ENCODE data around the gene RUFY4.
A peak's percentile ranks its signal among the peaks of the same experiment; 100 is the strongest.
"Not testable (repeated sequence)": the region's sequence is repeated elsewhere in the genome, so short reads cannot be mapped to it uniquely, and the experiment has no call there.

RUFY4 gene

GRCh38 chr2:218068721-218069334, at the start of gene RUFY4:
TSS of gene RUFY4 (plus strand) at chr2:218069253. CDS start at chr2:218070606, 1,353 bp downstream.
- H3K27ac Mint-ChIP-seq; H3K4me1 Mint-ChIP-seq (ENCODE audit: low read depth); H3K27me3 Mint-ChIP-seq; H3K36me3 Mint-ChIP-seq (ENCODE audit: low read depth); H3K9me3 Mint-ChIP-seq: not testable (repeated sequence)
- peak within 1 kb of the TSS; percentile 69 for H3K4me3 Mint-ChIP-seq

GRCh38 chr2:218019411-218020060, 49.5 kb upstream of the RUFY4 start:
- Mint-ChIP-seq H3K4me3 (no peak overlapping the region), H3K27ac (no peak overlapping the region)

GRCh38 chr2:218020281-218020680, 48.8 kb upstream of the RUFY4 start:
- Mint-ChIP-seq H3K27ac (no peak overlapping the region), H3K36me3 (ENCODE audit: low read depth) (no peaks in the 10 kb centered on the region), H3K9me3 (no peaks in the 10 kb centered on the region), H3K4me3 (no peak overlapping the region), H3K4me1 (ENCODE audit: low read depth) (no peaks in the 10 kb centered on the region), H3K27me3 (no peaks in the 10 kb centered on the region)

More at GRCh38 chr2:218019411-218020060, 49.5 kb upstream of the RUFY4 start:
- Mint-ChIP-seq H3K4me1 (ENCODE audit: low read depth) (no peaks in the 10 kb centered on the region), H3K9me3 (no peaks in the 10 kb centered on the region), H3K36me3 (ENCODE audit: low read depth) (no peaks in the 10 kb centered on the region), H3K27me3 (no peaks in the 10 kb centered on the region)

GRCh38 chr2:218020966-218021535, 48.0 kb upstream of the RUFY4 start:
- no peaks in the 10 kb centered on the region for H3K27me3 Mint-ChIP-seq
- no peak overlapping the region for H3K4me3 Mint-ChIP-seq
- H3K4me1 Mint-ChIP-seq (ENCODE audit: low read depth), result no peaks in the 10 kb centered on the region
- H3K9me3 Mint-ChIP-seq, result no peaks in the 10 kb centered on the region
- no peaks in the 10 kb centered on the region for H3K36me3 Mint-ChIP-seq (ENCODE audit: low read depth)
- H3K27ac Mint-ChIP-seq, result no peak overlapping the region

- H3K4me3 Mint-ChIP-seq, result no peak overlapping the region
- no peaks in the 10 kb centered on the region for H3K9me3 Mint-ChIP-seq
- H3K4me1 Mint-ChIP-seq (ENCODE audit: low read depth), result no peaks in the 10 kb centered on the region
- H3K27ac Mint-ChIP-seq, result no peak overlapping the region
- no peaks in the 10 kb centered on the region for H3K36me3 Mint-ChIP-seq (ENCODE audit: low read depth)
- no peaks in the 10 kb centered on the region for H3K27me3 Mint-ChIP-seq
Observed at GRCh38 chr2:218021536-218022071, 47.4 kb upstream of the RUFY4 start.

GRCh38 chr2:218022131-218022850, 46.8 kb upstream of the RUFY4 start:
- H3K4me1 Mint-ChIP-seq (ENCODE audit: low read depth), result no peaks in the 10 kb centered on the region
- no peaks in the 10 kb centered on the region for H3K27me3 Mint-ChIP-seq
- no peak overlapping the region for H3K27ac Mint-ChIP-seq
- no peak overlapping the region for H3K4me3 Mint-ChIP-seq
- no peaks in the 10 kb centered on the region for H3K36me3 Mint-ChIP-seq (ENCODE audit: low read depth)
- no peaks in the 10 kb centered on the region for H3K9me3 Mint-ChIP-seq

- Mint-ChIP-seq H3K4me3 (no peak overlapping the region), H3K4me1 (ENCODE audit: low read depth) (no peaks in the 10 kb centered on the region), H3K27ac (no peak overlapping the region), H3K9me3 (no peaks in the 10 kb centered on the region), H3K36me3 (ENCODE audit: low read depth) (no peaks in the 10 kb centered on the region), H3K27me3 (no peaks in the 10 kb centered on the region)
Observed at GRCh38 chr2:218022851-218023530, 46.1 kb upstream of the RUFY4 start.

- Mint-ChIP-seq H3K9me3 (no peaks in the 10 kb centered on the region), H3K4me3 (no peak overlapping the region), H3K4me1 (ENCODE audit: low read depth) (no peaks in the 10 kb centered on the region), H3K27me3 (no peaks in the 10 kb centered on the region), H3K27ac (no peak overlapping the region), H3K36me3 (ENCODE audit: low read depth) (no peaks in the 10 kb centered on the region)
Observed at GRCh38 chr2:218023636-218024035, 45.4 kb upstream of the RUFY4 start.

GRCh38 chr2:218024336-218024735, 44.7 kb upstream of the RUFY4 start:
- H3K9me3 Mint-ChIP-seq, result no peaks in the 10 kb centered on the region
- H3K27me3 Mint-ChIP-seq, result no peaks in the 10 kb centered on the region
- H3K4me1 Mint-ChIP-seq (ENCODE audit: low read depth), result no peaks in the 10 kb centered on the region
- no peak overlapping the region for H3K4me3 Mint-ChIP-seq
- H3K27ac Mint-ChIP-seq, result no peak overlapping the region
- no peaks in the 10 kb centered on the region for H3K36me3 Mint-ChIP-seq (ENCODE audit: low read depth)

GRCh38 chr2:218024871-218025270, 44.2 kb upstream of the RUFY4 start:
- Mint-ChIP-seq H3K27ac (no peak overlapping the region), H3K4me3 (no peak overlapping the region), H3K27me3 (no peaks in the 10 kb centered on the region), H3K4me1 (ENCODE audit: low read depth) (no peaks in the 10 kb centered on the region), H3K9me3 (no peaks in the 10 kb centered on the region), H3K36me3 (ENCODE audit: low read depth) (no peaks in the 10 kb centered on the region)

GRCh38 chr2:218026244-218026643, 42.8 kb upstream of the RUFY4 start:
- no peaks in the 10 kb centered on the region for H3K36me3 Mint-ChIP-seq (ENCODE audit: low read depth)
- no peaks in the 10 kb centered on the region for H3K27me3 Mint-ChIP-seq
- H3K4me3 Mint-ChIP-seq, result no peak overlapping the region
- no peaks in the 10 kb centered on the region for H3K4me1 Mint-ChIP-seq (ENCODE audit: low read depth)
- H3K9me3 Mint-ChIP-seq, result no peaks in the 10 kb centered on the region
- no peak overlapping the region for H3K27ac Mint-ChIP-seq

GRCh38 chr2:218026676-218027425, 42.2 kb upstream of the RUFY4 start:
- Mint-ChIP-seq H3K27me3 (no peaks in the 10 kb centered on the region), H3K27ac (no peak overlapping the region), H3K36me3 (ENCODE audit: low read depth) (no peaks in the 10 kb centered on the region), H3K9me3 (no peaks in the 10 kb centered on the region), H3K4me3 (no peak overlapping the region), H3K4me1 (ENCODE audit: low read depth) (no peaks in the 10 kb centered on the region)

GRCh38 chr2:218027426-218028188, 41.4 kb upstream of the RUFY4 start:
- H3K27ac Mint-ChIP-seq, result no peak overlapping the region
- no peak overlapping the region for H3K4me3 Mint-ChIP-seq
- no peaks in the 10 kb centered on the region for H3K4me1 Mint-ChIP-seq (ENCODE audit: low read depth)
- H3K36me3 Mint-ChIP-seq (ENCODE audit: low read depth), result no peaks in the 10 kb centered on the region
- no peaks in the 10 kb centered on the region for H3K27me3 Mint-ChIP-seq
- no peaks in the 10 kb centered on the region for H3K9me3 Mint-ChIP-seq

GRCh38 chr2:218028189-218028495, 40.9 kb upstream of the RUFY4 start:
- Mint-ChIP-seq H3K9me3 (no peaks in the 10 kb centered on the region), H3K27ac (no peak overlapping the region), H3K4me1 (ENCODE audit: low read depth) (no peaks in the 10 kb centered on the region), H3K27me3 (no peaks in the 10 kb centered on the region), H3K36me3 (ENCODE audit: low read depth) (no peaks in the 10 kb centered on the region), H3K4me3 (no peak overlapping the region)
